Measurements from ENCODE around the gene HDAC4. TPM values are rescaled to one million over a fixed set of nuclear protein-coding genes. Genes with fewer than 3 reads are reported as not detected.
A peak's percentile ranks its signal among the peaks of the same experiment; 100 is the strongest.

The HDAC4 gene
- total and polyA plus RNA-seq, 2 of the 8 experiments (the other 6 are each of a cell fraction or from before 2014, with no cell fraction given) = 15.4 to 31.5 TPM

DNA sequence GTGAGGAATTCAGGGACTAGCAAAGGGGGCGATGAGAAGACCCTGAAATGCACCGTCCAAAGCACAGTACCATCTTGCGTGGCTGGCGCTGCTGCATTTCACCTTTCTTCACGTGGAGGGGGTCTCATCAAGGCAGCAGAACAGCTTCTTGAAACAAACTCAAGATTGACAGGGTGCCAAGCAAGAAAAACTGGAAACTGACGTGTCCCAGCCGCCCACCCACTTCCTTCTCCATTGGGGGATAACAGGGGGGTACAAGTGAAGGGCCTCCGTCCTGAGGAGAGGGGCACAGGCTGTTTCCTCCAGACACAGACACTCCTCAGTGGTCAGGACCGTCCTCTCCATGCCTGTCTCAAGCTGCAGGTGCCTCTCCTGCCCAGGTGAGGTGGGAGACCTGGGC, 32.5 kb downstream of the HDAC4 start:
- ChIA-PET POLR2A (ENCODE audit: partially characterized antibody) (no interaction called here), CTCF (ENCODE audit: partially characterized antibody) (interaction anchor here (1.0 to 1.9 kb wide), 3 partner anchors 9 to 18 kb away, joined by 3 to 4 read pairs (median 3); no protein-coding TSS in a partner anchor)
- no peak overlapping the region for H3K14ac ChIP-seq (ENCODE audit: insufficient read length)
- no peak overlapping the region for H3K4me2 ChIP-seq (ENCODE audit: insufficient read depth in 1 of 2, low read depth in 2 of 2, low read length in 2 of 2)
- no peak overlapping the region; the same call in 1 of the 2 replicates for H2AK5ac ChIP-seq (ENCODE audit: low read depth, low read length)
- no peak overlapping the region for H2AFZ ChIP-seq (ENCODE audit: low read length)
- H3K56ac ChIP-seq (replicated peaks; ENCODE audit: insufficient read length, low read depth, low read length) = no peak overlapping the region
- H2BK12ac ChIP-seq (ENCODE audit: low read depth, low read length) = no peak overlapping the region
- no peaks in the 10 kb centered on the region for H3K9me3 ChIP-seq (ENCODE audit: insufficient read depth in 2 of 2, low read depth in 1 of 2, low read length in 1 of 2)
- no peak overlapping the region for H2BK20ac ChIP-seq (ENCODE audit: low read length)
- peaks cover 4% of the 10 kb centered on the region; the same call in 1 of the 2 replicates for H3K23me2 ChIP-seq (ENCODE audit: low read depth, low read length)
- no peak overlapping the region for H3K4ac ChIP-seq (replicated peaks; ENCODE audit: insufficient read length, low read depth, low read length)
- no peak overlapping the region for H3K18ac ChIP-seq (ENCODE audit: extremely low read depth, low read length)
- H4K91ac ChIP-seq (replicated peaks; ENCODE audit: insufficient read length, low read length) = no peak overlapping the region
- no peak overlapping the region for H3K27ac ChIP-seq (ENCODE audit: low read depth, low read length)
- H3K36me3 ChIP-seq (ENCODE audit: control insufficient read depth in 2 of 4, insufficient read depth in 4 of 4, low read length in 3 of 4) = no peaks in the 10 kb centered on the region
- peaks cover 5 to 34% of the 10 kb centered on the region in 2 experiments for H4K20me1 ChIP-seq (replicated peaks in 1 of 2; ENCODE audit: control insufficient read depth in 1 of 2, insufficient read depth in 2 of 2, low read length in 2 of 2)
- H3K9ac ChIP-seq (replicated peaks in 1 of 4; ENCODE audit: extremely low read depth in 1 of 4, low read depth in 3 of 4, low read length in 3 of 4) = no peak overlapping the region
- WGBS, 2 experiments (ENCODE audit: extremely low coverage in 1 of 2, insufficient coverage in 1 of 2, insufficient read length in 1 of 2, insufficient replicate concordance in 2 of 2, low coverage in 1 of 2, low lambda C conversion rate in 2 of 2, missing lambda C conversion rate in 1 of 2) = 84% methylated on average over 7 of the region's 9 CpGs; no CpG with 5 or more reads in 1 of the 2 experiments
- peak overlapping the region; percentile 60; the same call in 1 of the 2 replicates for H2BK5ac ChIP-seq (ENCODE audit: low read depth, low read length)
- no peak overlapping the region for H2BK15ac ChIP-seq (ENCODE audit: low read length)
- H3K23ac ChIP-seq (ENCODE audit: insufficient read length) = no peak overlapping the region
- peaks cover 9 to 67% of the 10 kb centered on the region in 2 experiments for H3K79me2 ChIP-seq (ENCODE audit: control insufficient read depth in 1 of 2, insufficient read depth in 2 of 2, low read length in 2 of 2)
- no peak overlapping the region for H3K4me3 ChIP-seq (ENCODE audit: extremely low read depth in 1 of 4, insufficient read depth in 2 of 4, low read depth in 3 of 4, low read length in 4 of 4)
- no peak overlapping the region for H4K5ac ChIP-seq (ENCODE audit: insufficient read length, low read depth, low read length)
- H3K79me1 ChIP-seq (ENCODE audit: low read depth, low read length) = peaks cover 19% of the 10 kb centered on the region
- no peaks in the 10 kb centered on the region; a peak in 1 of 7 replicates for H3K27me3 ChIP-seq (replicated peaks in 1 of 4; ENCODE audit: control insufficient read depth in 3 of 4, extremely low read depth in 1 of 4, insufficient read depth in 3 of 4, low read length in 3 of 4)
- peaks cover 0 to 2% (median 0%) of the 10 kb centered on the region in 4 experiments; a peak in 1 of 7 replicates for H3K4me1 ChIP-seq (replicated peaks in 1 of 4; ENCODE audit: control insufficient read depth in 3 of 4, insufficient read depth in 4 of 4, low read length in 3 of 4)
- H2BK120ac ChIP-seq (replicated peaks; ENCODE audit: low read depth, low read length) = no peak overlapping the region
- H4K8ac ChIP-seq (ENCODE audit: extremely low read depth, insufficient read depth, low read length) = no peak overlapping the region
- FAIRE-seq (no peak), DNase-seq (ENCODE audit: low read depth in 1 of 2, low spot score in 2 of 2) (no peak)
- TF ChIP-seq NRF1 (IDR thresholded peaks at IDR 0.05; ENCODE audit: low read depth, low read length) (no peak), RXRA (IDR thresholded peaks at IDR 0.05; ENCODE audit: insufficient read depth, low read depth, low read length) (no peak), KDM1A (IDR thresholded peaks at IDR 0.05; ENCODE audit: borderline replicate concordance, low read length) (no peak), JUND (IDR thresholded peaks at IDR 0.05; ENCODE audit: low read length) (no peak), CREB1 (IDR thresholded peaks at IDR 0.05) (no peak), TEAD4 (IDR thresholded peaks at IDR 0.05; ENCODE audit: low read depth, low read length) (no peak), USF2 (IDR thresholded peaks at IDR 0.05; ENCODE audit: low read length) (no peak), MAX (IDR thresholded peaks at IDR 0.05) (no peak), YY1 (IDR thresholded peaks at IDR 0.05; ENCODE audit: low read depth, low read length) (no peak), EZH2 (IDR thresholded peaks at IDR 0.05; ENCODE audit: low read depth, low read length, severe bottlenecking) (no peak), FOSL1 (IDR thresholded peaks at IDR 0.05; ENCODE audit: insufficient read depth, low read depth, low read length) (no peak), HDAC2 (IDR thresholded peaks at IDR 0.05; ENCODE audit: borderline replicate concordance in 1 of 2, low read depth in 2 of 2, low read length in 2 of 2) (no peak)

All from H1 (cell line).